Measurements from ENCODE around the gene KLRC3. TPM values are rescaled to one million over a fixed set of nuclear protein-coding genes. Genes with fewer than 3 reads are reported as not detected.
A peak's percentile ranks its signal among the peaks of the same experiment; 100 is the strongest.
"Not testable (repeated sequence)": the region's sequence is repeated elsewhere in the genome, so short reads cannot be mapped to it uniquely, and the experiment has no call there.

The KLRC3 gene
- total RNA-seq, 6 experiments from 2014 or later: not detected

GRCh38 chr12:10372559-10372958 is 47.8 kb downstream of the KLRC3 start:
- Mint-ChIP-seq H3K4me3 (no peak overlapping the region), H3K9me3 (no peaks in the 10 kb centered on the region), H3K4me1 (ENCODE audit: low read depth) (peaks cover 19% of the 10 kb centered on the region; the same call in 1 of the 2 replicates), H3K27me3 (ENCODE audit: insufficient read depth) (peaks cover 2% of the 10 kb centered on the region), H3K27ac (no peak overlapping the region), H3K36me3 (ENCODE audit: low read depth) (peaks cover 8% of the 10 kb centered on the region; the same call in 1 of the 2 replicates)
- TF ChIP-seq, protein P1, sequence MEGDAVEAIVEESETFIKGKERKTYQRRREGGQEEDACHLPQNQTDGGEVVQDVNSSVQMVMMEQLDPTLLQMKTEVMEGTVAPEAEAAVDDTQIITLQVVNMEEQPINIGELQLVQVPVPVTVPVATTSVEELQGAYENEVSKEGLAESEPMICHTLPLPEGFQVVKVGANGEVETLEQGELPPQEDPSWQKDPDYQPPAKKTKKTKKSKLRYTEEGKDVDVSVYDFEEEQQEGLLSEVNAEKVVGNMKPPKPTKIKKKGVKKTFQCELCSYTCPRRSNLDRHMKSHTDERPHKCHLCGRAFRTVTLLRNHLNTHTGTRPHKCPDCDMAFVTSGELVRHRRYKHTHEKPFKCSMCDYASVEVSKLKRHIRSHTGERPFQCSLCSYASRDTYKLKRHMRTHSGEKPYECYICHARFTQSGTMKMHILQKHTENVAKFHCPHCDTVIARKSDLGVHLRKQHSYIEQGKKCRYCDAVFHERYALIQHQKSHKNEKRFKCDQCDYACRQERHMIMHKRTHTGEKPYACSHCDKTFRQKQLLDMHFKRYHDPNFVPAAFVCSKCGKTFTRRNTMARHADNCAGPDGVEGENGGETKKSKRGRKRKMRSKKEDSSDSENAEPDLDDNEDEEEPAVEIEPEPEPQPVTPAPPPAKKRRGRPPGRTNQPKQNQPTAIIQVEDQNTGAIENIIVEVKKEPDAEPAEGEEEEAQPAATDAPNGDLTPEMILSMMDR (IDR thresholded peaks at IDR 0.05): no peak
- DNase-seq: no peak

- not testable (repeated sequence) for H3K36me3 Mint-ChIP-seq (ENCODE audit: low read depth); H3K27me3 Mint-ChIP-seq (ENCODE audit: insufficient read depth); H3K27ac Mint-ChIP-seq; DNase-seq; H3K9me3 Mint-ChIP-seq; H3K4me3 Mint-ChIP-seq
- peaks cover 19% of the 10 kb centered on the region; the same call in 1 of the 2 replicates for H3K4me1 Mint-ChIP-seq (ENCODE audit: low read depth)
These were observed 48.4 kb downstream of the KLRC3 start for GRCh38 chr12:10371893-10372535.

DNA sequence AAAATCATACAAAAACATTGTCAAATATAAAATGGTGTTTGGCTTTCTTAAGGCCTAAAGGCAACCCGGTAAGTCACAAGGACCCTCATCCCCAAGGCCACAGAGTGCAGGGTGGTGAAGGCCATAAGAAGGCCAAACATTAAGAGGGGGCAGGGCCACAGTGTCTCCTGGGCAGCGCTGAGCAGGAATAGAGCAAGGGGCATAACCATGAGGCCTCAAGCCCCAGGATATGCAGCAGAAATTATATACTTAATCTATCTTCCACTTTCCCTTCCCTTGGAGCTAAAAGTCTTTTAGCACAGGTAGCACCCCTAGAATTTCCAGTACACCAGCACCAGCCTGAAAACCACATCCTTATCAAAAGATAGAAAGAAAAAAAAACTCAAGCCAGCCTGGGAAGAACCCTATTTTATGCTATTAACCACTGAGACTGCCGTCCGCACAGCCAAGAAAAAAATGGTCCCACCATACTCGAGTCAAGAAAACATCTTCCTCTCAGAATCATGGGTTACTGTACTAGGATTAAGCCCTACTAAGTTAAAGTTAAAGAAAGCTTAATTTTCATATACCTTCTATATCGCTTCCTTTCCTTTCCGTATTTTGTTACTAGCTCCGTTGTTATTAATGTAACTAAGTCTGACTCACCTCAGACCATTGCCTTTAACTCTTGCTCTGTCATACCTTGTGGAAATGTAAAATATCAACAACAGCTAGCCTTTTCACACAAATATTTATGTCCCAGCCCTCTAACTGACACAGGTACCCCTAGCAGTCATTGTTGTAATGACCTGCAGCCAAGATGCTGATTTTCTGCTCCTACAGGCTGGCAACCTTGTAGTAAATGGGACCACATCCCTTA is 50.6 kb downstream of the KLRC3 start:
- H3K4me3 Mint-ChIP-seq: no peak overlapping the region
- H3K4me1 Mint-ChIP-seq (ENCODE audit: low read depth): peaks cover 18% of the 10 kb centered on the region; the same call in 1 of the 2 replicates
- TF ChIP-seq, protein P1 (IDR thresholded peaks at IDR 0.05): no peak
- H3K27ac Mint-ChIP-seq: no peak overlapping the region
- DNase-seq: no peak
- no peaks in the 10 kb centered on the region for H3K9me3 Mint-ChIP-seq
- peaks cover 8% of the 10 kb centered on the region; the same call in 1 of the 2 replicates for H3K36me3 Mint-ChIP-seq (ENCODE audit: low read depth)
- no peaks in the 10 kb centered on the region; the same call in 1 of the 2 replicates for H3K27me3 Mint-ChIP-seq (ENCODE audit: insufficient read depth)

- no peaks in the 10 kb centered on the region; the same call in 1 of the 2 replicates for H3K27me3 Mint-ChIP-seq (ENCODE audit: insufficient read depth)
- H3K36me3 Mint-ChIP-seq (ENCODE audit: low read depth): peaks cover 8% of the 10 kb centered on the region; the same call in 1 of the 2 replicates
- TF ChIP-seq, protein P1 (IDR thresholded peaks at IDR 0.05): no peak
- H3K9me3 Mint-ChIP-seq: no peaks in the 10 kb centered on the region
- no peak overlapping the region for H3K4me3 Mint-ChIP-seq
- no peak for DNase-seq
- no peak overlapping the region for H3K27ac Mint-ChIP-seq
- H3K4me1 Mint-ChIP-seq (ENCODE audit: low read depth): peaks cover 12% of the 10 kb centered on the region; the same call in 1 of the 2 replicates
These were observed 51.9 kb downstream of the KLRC3 start for GRCh38 chr12:10368206-10369171.

- not testable (repeated sequence) for H3K4me1 Mint-ChIP-seq (ENCODE audit: low read depth); DNase-seq; H3K9me3 Mint-ChIP-seq; H3K27ac Mint-ChIP-seq; H3K4me3 Mint-ChIP-seq; H3K36me3 Mint-ChIP-seq (ENCODE audit: low read depth); H3K27me3 Mint-ChIP-seq (ENCODE audit: insufficient read depth)
These were observed 52.7 kb downstream of the KLRC3 start for GRCh38 chr12:10367714-10368113.

DNA sequence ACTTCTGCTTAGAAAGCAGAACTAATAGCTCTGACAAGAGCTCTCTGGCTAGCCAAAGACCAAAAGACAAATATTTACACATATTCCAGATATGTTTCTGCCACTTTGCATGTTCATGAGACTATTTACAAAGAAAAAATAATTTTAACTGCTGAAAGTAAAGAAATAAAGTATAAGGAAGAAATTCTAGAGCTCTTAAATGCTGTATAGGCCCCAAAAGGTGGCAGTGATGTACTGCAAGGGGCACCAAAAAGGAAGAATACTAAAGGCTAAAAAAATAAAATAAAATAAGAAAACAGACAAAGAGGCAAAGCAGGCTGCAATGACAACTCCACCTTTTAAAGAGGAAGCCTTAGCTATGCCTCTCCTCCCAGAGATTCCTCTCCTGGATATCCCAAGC is 53.5 kb downstream of the KLRC3 start:
- TF ChIP-seq, protein P1 (IDR thresholded peaks at IDR 0.05): peak; percentile 57

More for the DNA sequence above, 53.5 kb downstream of the KLRC3 start:
- DNase-seq: peak; percentile 33
- Mint-ChIP-seq H3K36me3 (ENCODE audit: low read depth) (peaks cover 8% of the 10 kb centered on the region; the same call in 1 of the 2 replicates), H3K27me3 (ENCODE audit: insufficient read depth) (no peaks in the 10 kb centered on the region; the same call in none of the 2 replicates), H3K4me3 (no peak overlapping the region), H3K9me3 (no peaks in the 10 kb centered on the region), H3K4me1 (ENCODE audit: low read depth) (peaks cover 3% of the 10 kb centered on the region), H3K27ac (no peak overlapping the region)
